ENCODE data around the gene COX6A1. TPM values are rescaled to one million over a fixed set of nuclear protein-coding genes. Genes with fewer than 3 reads are reported as not detected.

Gene COX6A1
- total and polyA plus RNA-seq, 2 donors (not counting 1 experiment from before 2014, with no cell fraction given): 137 to 484 TPM

DNA sequence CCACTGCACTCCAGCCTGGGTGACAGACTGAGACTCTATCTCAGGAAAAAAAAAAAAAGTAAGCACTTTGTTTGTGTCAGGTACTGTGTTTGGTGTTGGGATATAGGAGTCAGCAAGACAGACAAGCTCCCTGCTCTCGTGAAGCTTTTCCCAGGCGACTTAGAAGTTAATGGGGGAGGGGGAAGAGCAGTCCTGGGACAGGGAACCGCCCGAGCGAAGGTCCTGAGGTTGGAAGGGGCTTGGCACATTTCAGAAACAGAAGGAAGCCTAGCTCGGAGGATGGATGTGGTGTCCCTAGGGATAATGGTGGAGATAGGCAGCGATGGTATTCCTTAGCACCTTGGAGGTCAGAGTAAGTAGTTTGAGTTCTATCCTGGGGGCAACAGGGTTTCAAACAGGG is 8.5 kb upstream of the COX6A1 start:
- H3K4me2 ChIP-seq (replicated peaks; ENCODE audit: low read depth, low read length, poor library complexity, severe bottlenecking): no peak overlapping the region
- POLR2A ChIA-PET: interaction anchor here (0.6 to 0.8 kb wide), 4 partner anchors 11 to 518 kb away, joined by 3 to 8 read pairs (median 4); no protein-coding TSS in a partner anchor
- H3K4me1 ChIP-seq (ENCODE audit: control insufficient read depth in 2 of 2, insufficient read depth in 2 of 2, low read length in 2 of 2): no peaks in the 10 kb centered on the region
- no peak overlapping the region for H3K9ac ChIP-seq (ENCODE audit: low read length)
- H4K20me1 ChIP-seq (ENCODE audit: control insufficient read depth, insufficient read depth, low read length, poor library complexity, severe bottlenecking): no peaks in the 10 kb centered on the region
- H3K9me3 ChIP-seq (ENCODE audit: control extremely low read depth in 1 of 3, control insufficient read depth in 2 of 3, insufficient read depth in 1 of 3, low read length in 2 of 3): peaks cover 0 to 8% (median 2%) of the 10 kb centered on the region in 3 donors
- no peak overlapping the region for H3K27ac Mint-ChIP-seq
- no peak overlapping the region for H3K4me3 Mint-ChIP-seq
- WGBS (ENCODE audit: insufficient coverage): 87% methylated on average over 7 of the region's 7 CpGs
- no peak for DNase-seq
- TF ChIP-seq EZH2 (IDR thresholded peaks at IDR 0.05; ENCODE audit: borderline replicate concordance, insufficient read depth, low read depth, low read length, poor library complexity, severe bottlenecking): no peak
- TF ChIP-seq, protein P1, sequence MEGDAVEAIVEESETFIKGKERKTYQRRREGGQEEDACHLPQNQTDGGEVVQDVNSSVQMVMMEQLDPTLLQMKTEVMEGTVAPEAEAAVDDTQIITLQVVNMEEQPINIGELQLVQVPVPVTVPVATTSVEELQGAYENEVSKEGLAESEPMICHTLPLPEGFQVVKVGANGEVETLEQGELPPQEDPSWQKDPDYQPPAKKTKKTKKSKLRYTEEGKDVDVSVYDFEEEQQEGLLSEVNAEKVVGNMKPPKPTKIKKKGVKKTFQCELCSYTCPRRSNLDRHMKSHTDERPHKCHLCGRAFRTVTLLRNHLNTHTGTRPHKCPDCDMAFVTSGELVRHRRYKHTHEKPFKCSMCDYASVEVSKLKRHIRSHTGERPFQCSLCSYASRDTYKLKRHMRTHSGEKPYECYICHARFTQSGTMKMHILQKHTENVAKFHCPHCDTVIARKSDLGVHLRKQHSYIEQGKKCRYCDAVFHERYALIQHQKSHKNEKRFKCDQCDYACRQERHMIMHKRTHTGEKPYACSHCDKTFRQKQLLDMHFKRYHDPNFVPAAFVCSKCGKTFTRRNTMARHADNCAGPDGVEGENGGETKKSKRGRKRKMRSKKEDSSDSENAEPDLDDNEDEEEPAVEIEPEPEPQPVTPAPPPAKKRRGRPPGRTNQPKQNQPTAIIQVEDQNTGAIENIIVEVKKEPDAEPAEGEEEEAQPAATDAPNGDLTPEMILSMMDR (IDR thresholded peaks at IDR 0.05): no peak
- intact Hi-C loops (cut with micrococcal nuclease): no loop called here
- no peak overlapping the region for H3K4me3 ChIP-seq (ENCODE audit: control extremely low read depth in 1 of 5, extremely low read depth in 1 of 5, insufficient read depth in 1 of 5, low read depth in 2 of 5, low read length in 4 of 5)
- H3K9me3 Mint-ChIP-seq (ENCODE audit: insufficient read depth): no peaks in the 10 kb centered on the region
- CTCF ChIA-PET: interaction anchor here (0.7 to 2.3 kb wide), 14 partner anchors 12 to 201 kb away, joined by 3 to 10 read pairs (median 4); partner anchors contain the start of gene SIRT4
- H3K27me3 ChIP-seq (replicated peaks in 1 of 4; ENCODE audit: control extremely low read depth in 1 of 4, control insufficient read depth in 3 of 4, insufficient read depth in 4 of 4, low read length in 3 of 4): peaks cover 0 to 16% (median 3%) of the 10 kb centered on the region in 4 experiments
- no peaks in the 10 kb centered on the region for H3K36me3 ChIP-seq (replicated peaks in 1 of 2; ENCODE audit: control extremely low read depth in 1 of 2, control insufficient read depth in 1 of 2, extremely low read depth in 1 of 2, insufficient read depth in 2 of 2, low read length in 1 of 2)
- ATAC-seq (ENCODE audit: low read depth): no peak
- H3K27ac ChIP-seq (ENCODE audit: low read length in 2 of 2): no peak overlapping the region
- no peaks in the 10 kb centered on the region for H3K79me2 ChIP-seq (ENCODE audit: control insufficient read depth, insufficient read depth, low read length)
- no peaks in the 10 kb centered on the region for H3K4me1 Mint-ChIP-seq
- no peak overlapping the region for H2AFZ ChIP-seq (ENCODE audit: insufficient read depth, low read depth, low read length, poor library complexity, severe bottlenecking)
- peaks cover 22% of the 10 kb centered on the region for H3K27me3 Mint-ChIP-seq

DNA sequence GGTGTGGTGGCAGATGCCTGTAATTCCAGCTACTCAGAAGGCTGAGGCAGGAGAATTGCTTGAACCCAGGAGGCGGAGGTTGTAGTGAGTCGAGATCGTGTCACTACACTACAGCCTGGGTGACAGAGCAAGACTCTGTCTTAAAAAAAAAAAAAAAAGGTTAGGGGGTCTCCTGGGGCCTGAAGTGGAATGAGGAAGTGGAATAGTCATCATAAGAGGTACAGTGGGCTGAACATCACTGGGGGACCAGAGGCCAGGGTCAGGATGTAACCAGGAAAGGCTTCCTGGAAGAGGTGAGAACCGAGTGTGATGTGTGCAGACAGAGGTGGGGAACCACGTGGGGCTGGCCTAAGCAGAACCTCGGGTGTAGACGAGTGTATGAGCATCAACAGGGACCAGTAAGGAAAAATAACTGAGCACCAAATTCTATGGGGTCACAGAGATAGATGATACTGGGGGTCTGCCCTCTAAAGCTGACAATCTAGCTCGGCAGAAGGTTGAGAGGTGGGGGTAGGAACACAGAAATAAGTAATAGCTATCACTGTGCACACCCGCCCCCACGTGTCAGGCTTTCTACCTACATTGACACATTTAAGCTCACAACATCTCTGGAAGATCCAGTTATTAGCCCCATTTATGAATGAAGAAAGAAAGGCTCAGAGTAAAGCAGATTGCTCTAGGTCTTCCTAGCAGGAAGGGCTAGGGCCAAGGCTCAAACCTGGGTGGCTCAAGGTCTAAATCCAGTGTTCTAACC is 5.0 kb upstream of the COX6A1 start:
- Histone ChIP-seq H3K79me2 (ENCODE audit: control insufficient read depth, insufficient read depth, low read length) (peaks cover 5% of the 10 kb centered on the region), H3K27me3 (replicated peaks in 1 of 4; ENCODE audit: control extremely low read depth in 1 of 4, control insufficient read depth in 3 of 4, insufficient read depth in 4 of 4, low read length in 3 of 4) (peaks cover 0 to 16% (median 3%) of the 10 kb centered on the region in 4 experiments), H2AFZ (ENCODE audit: insufficient read depth, low read depth, low read length, poor library complexity, severe bottlenecking) (no peak overlapping the region), H3K4me1 (ENCODE audit: control insufficient read depth in 2 of 2, insufficient read depth in 2 of 2, low read length in 2 of 2) (peaks cover 0 to 3% of the 10 kb centered on the region in 2 donors), H3K36me3 (replicated peaks in 1 of 2; ENCODE audit: control extremely low read depth in 1 of 2, control insufficient read depth in 1 of 2, extremely low read depth in 1 of 2, insufficient read depth in 2 of 2, low read length in 1 of 2) (no peaks in the 10 kb centered on the region), H3K4me2 (replicated peaks; ENCODE audit: low read depth, low read length, poor library complexity, severe bottlenecking) (no peak overlapping the region), H3K27ac (ENCODE audit: low read length in 2 of 2) (no peak overlapping the region), H3K9ac (ENCODE audit: low read length) (no peak overlapping the region), H3K9me3 (ENCODE audit: control extremely low read depth in 1 of 3, control insufficient read depth in 2 of 3, insufficient read depth in 1 of 3, low read length in 2 of 3) (peaks cover 0 to 8% (median 2%) of the 10 kb centered on the region in 3 donors), H3K4me3 (ENCODE audit: control extremely low read depth in 1 of 5, extremely low read depth in 1 of 5, insufficient read depth in 1 of 5, low read depth in 2 of 5, low read length in 4 of 5) (no peak overlapping the region), H4K20me1 (ENCODE audit: control insufficient read depth, insufficient read depth, low read length, poor library complexity, severe bottlenecking) (no peaks in the 10 kb centered on the region)
- ChIA-PET POLR2A (no interaction called here), CTCF (interaction anchor here (0.7 to 2.4 kb wide), 2 partner anchors 193 to 205 kb away, joined by 3 to 9 read pairs; no protein-coding TSS in a partner anchor)
- no peak overlapping the region for H3K27ac Mint-ChIP-seq
- intact Hi-C loops (cut with micrococcal nuclease): loop anchor here (10.0 kb wide), 1 partner anchor 662 kb away; no protein-coding TSS in a partner anchor
- no peaks in the 10 kb centered on the region for H3K9me3 Mint-ChIP-seq (ENCODE audit: insufficient read depth)
- H3K4me3 Mint-ChIP-seq: no peak overlapping the region
- DNase-seq (no peak), ATAC-seq (ENCODE audit: low read depth) (no peak)
- H3K4me1 Mint-ChIP-seq: peaks cover 7% of the 10 kb centered on the region
- TF ChIP-seq, protein P1 (IDR thresholded peaks at IDR 0.05): no peak
- 41% methylated on average over 7 of the region's 10 CpGs for WGBS (ENCODE audit: insufficient coverage)
- peaks cover 23% of the 10 kb centered on the region for H3K27me3 Mint-ChIP-seq

Measured in B cell (primary cell).